Measurements from ENCODE around the gene SMIM3.

SMIM3 gene

DNA sequence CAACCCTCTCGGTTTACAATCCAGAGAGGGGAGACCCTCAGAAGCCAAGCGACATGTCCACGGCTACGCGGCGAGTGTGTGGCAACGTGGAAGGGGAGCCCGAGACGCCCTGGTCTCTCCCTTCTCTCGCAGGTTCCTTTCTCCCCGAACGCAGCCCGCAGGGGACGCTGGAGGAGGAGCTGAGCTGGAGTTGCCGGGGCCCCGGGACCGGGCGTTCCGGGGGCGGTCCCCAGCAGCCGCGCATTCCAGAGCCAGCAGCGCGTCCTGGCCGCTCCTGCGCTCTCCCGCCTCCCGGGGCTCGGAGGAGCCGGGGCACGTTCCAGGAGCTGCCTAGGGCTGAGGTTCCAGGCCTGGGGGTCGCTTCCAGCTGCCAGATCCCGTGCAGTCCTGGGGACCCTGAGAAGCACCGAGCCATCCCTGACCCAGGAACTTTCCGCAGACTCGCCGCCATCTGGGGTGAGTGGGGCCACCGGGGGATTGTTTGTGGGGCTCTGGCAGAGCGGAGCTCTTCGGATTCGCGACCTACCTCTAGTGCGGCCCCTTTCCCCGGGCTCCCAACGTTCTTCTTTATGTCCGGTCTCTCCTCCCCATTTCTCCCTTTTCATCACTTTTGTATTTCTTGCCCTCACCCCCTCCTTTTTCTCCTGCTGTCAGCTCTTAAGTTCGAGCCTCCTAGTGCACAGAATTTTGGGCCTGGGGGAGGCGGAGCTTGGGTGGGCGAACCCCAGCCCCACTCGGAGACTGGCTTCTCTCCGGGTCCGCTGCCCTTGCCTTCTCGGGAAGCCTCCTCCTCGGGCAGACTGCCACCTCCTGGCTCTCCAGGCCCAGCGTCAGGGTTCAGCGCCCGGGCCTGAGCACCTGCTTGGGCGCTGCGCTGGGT, at the start of gene SMIM3 (continued):
- TF ChIP-seq ZNF391 (tag by site-specific recombination; IDR thresholded peaks at IDR 0.05; ENCODE audit: borderline replicate concordance, low read depth) (peak; percentile 27; the same call in 1 of the 2 replicates), GLIS1 (tag by site-specific recombination; IDR thresholded peaks at IDR 0.05) (peak; percentile 97), ZNF404 (tag by site-specific recombination; IDR thresholded peaks at IDR 0.05) (no peak), ZSCAN23 (tag by site-specific recombination; IDR thresholded peaks at IDR 0.05) (no peak), ZBTB8A (tag by site-specific recombination; IDR thresholded peaks at IDR 0.05) (peak; percentile 69), KLF9 (tag by site-specific recombination; IDR thresholded peaks at IDR 0.05; ENCODE audit: low read depth) (peak; percentile 68), ZNF692 (tag by site-specific recombination; IDR thresholded peaks at IDR 0.05) (peak; percentile 85), ZBTB48 (tag by site-specific recombination; IDR thresholded peaks at IDR 0.05) (peak; percentile 64; the same call in 1 of the 2 replicates), ZNF174 (tag by site-specific recombination; IDR thresholded peaks at IDR 0.05) (no peak), ZBTB10 (tag by site-specific recombination; IDR thresholded peaks at IDR 0.05) (0 out of 2 replicates have a peak, but pooled peaks have one; percentile 63), ZNF202 (tag by site-specific recombination; IDR thresholded peaks at IDR 0.05; ENCODE audit: borderline replicate concordance) (no peak), ZNF335 (tag by site-specific recombination; conservative IDR thresholded peaks at IDR 0.05) (peak; percentile 75), ZXDB (tag by site-specific recombination; IDR thresholded peaks at IDR 0.05) (peak; percentile 74; the same call in 1 of the 2 replicates), ZBTB11 (tag by site-specific recombination; conservative IDR thresholded peaks at IDR 0.05; ENCODE audit: low read depth) (peak; percentile 41; the same call in 1 of the 2 replicates), KLF1 (tag by site-specific recombination; IDR thresholded peaks at IDR 0.05) (peak; percentile 22; the same call in 1 of the 2 replicates), ZBTB6 (tag by site-specific recombination; IDR thresholded peaks at IDR 0.05) (peak; percentile 97), ZBTB17 (tag by site-specific recombination; IDR thresholded peaks at IDR 0.05) (peak; percentile 81), SP2 (tag by site-specific recombination; IDR thresholded peaks at IDR 0.05) (peak; percentile 67), ZNF600 (tag by site-specific recombination; IDR thresholded peaks at IDR 0.05) (peak; percentile 92), ZNF610 (tag by site-specific recombination; IDR thresholded peaks at IDR 0.05; ENCODE audit: borderline replicate concordance) (peak; percentile 72; the same call in 1 of the 2 replicates), ZNF629 (tag by site-specific recombination; IDR thresholded peaks at IDR 0.05) (peak; percentile 35; the same call in 1 of the 2 replicates), ZNF133 (tag by site-specific recombination; IDR thresholded peaks at IDR 0.05) (no peak), ZNF501 (tag by site-specific recombination; IDR thresholded peaks at IDR 0.05) (peak; percentile 63; the same call in 1 of the 2 replicates), WT1 (tag by site-specific recombination; IDR thresholded peaks at IDR 0.05) (0 out of 2 replicates have a peak, but pooled peaks have one; percentile 24), ZBTB20 (tag by site-specific recombination; IDR thresholded peaks at IDR 0.05) (peak; percentile 100), ZSCAN30 (tag by site-specific recombination; IDR thresholded peaks at IDR 0.05) (peak; percentile 68; the same call in 1 of the 2 replicates), ZNF654 (tag by site-specific recombination; IDR thresholded peaks at IDR 0.05; ENCODE audit: low read depth) (peak; percentile 60)
- TF ChIP-seq, protein P1, sequence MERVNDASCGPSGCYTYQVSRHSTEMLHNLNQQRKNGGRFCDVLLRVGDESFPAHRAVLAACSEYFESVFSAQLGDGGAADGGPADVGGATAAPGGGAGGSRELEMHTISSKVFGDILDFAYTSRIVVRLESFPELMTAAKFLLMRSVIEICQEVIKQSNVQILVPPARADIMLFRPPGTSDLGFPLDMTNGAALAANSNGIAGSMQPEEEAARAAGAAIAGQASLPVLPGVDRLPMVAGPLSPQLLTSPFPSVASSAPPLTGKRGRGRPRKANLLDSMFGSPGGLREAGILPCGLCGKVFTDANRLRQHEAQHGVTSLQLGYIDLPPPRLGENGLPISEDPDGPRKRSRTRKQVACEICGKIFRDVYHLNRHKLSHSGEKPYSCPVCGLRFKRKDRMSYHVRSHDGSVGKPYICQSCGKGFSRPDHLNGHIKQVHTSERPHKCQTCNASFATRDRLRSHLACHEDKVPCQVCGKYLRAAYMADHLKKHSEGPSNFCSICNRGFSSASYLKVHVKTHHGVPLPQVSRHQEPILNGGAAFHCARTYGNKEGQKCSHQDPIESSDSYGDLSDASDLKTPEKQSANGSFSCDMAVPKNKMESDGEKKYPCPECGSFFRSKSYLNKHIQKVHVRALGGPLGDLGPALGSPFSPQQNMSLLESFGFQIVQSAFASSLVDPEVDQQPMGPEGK (tag by site-specific recombination; IDR thresholded peaks at IDR 0.05), result peak; percentile 86
